WTC11 (cell line): ENCODE results near the gene BBS9.

Source experiments
- FOXJ3 ChIP-seq: sonication (generic); formaldehyde crosslinking; IDR thresholded peaks from 2 replicates; pipeline ENCODE4 v1.9.0; 2021; ENCODE audit warnings: missing genetic modification reagents, mild to moderate bottlenecking, borderline replicate concordance
- FOXK1 ChIP-seq: sonication (generic); formaldehyde crosslinking; IDR thresholded peaks from 2 replicates; pipeline ENCODE4 v1.8.0; 2022; ENCODE audit warnings: mild to moderate bottlenecking, moderate library complexity, missing genetic modification reagents
- FOXP1 ChIP-seq: sonication (generic); formaldehyde crosslinking; IDR thresholded peaks from 2 replicates; pipeline ENCODE4 v1.8.0; 2022; ENCODE audit warnings: missing genetic modification reagents, mild to moderate bottlenecking, moderate library complexity, borderline replicate concordance
- NFE2L1 ChIP-seq: sonication (generic); formaldehyde crosslinking; IDR thresholded peaks from 2 replicates; pipeline ENCODE4 v1.8.1; 2023; ENCODE audit warnings: missing genetic modification reagents
- SP1 ChIP-seq: sonication (generic); formaldehyde crosslinking; conservative IDR thresholded peaks from 2 replicates; pipeline ENCODE4 v1.8.1; 2022; ENCODE audit warnings: missing genetic modification reagents
- TCF7 ChIP-seq: sonication (generic); formaldehyde crosslinking; IDR thresholded peaks from 2 replicates; pipeline ENCODE4 v1.8.0; 2022; ENCODE audit warnings: mild to moderate bottlenecking, low read depth, missing genetic modification reagents, moderate library complexity
- TP53 ChIP-seq: sonication (generic); formaldehyde crosslinking; IDR thresholded peaks from 2 replicates; pipeline ENCODE4 v1.8.1; 2023; ENCODE audit warnings: mild to moderate bottlenecking, missing genetic modification reagents
- ZNF219 ChIP-seq: sonication (generic); formaldehyde crosslinking; IDR thresholded peaks from 2 replicates; pipeline ENCODE4 v1.8.0; 2023; ENCODE audit warnings: missing genetic modification reagents, mild to moderate bottlenecking, borderline replicate concordance
- ZNF317 ChIP-seq: sonication (generic); formaldehyde crosslinking; IDR thresholded peaks from 2 replicates; pipeline ENCODE4 v1.8.1; 2023; ENCODE audit warnings: low read depth, mild to moderate bottlenecking, moderate library complexity, missing genetic modification reagents, borderline replicate concordance
- TF ChIP-seq, protein P1 (sequence below): sonication (generic); formaldehyde crosslinking; IDR thresholded peaks from 2 replicates; pipeline ENCODE4 v1.8.1; 2023; ENCODE audit warnings: mild to moderate bottlenecking, missing genetic modification reagents
- TF ChIP-seq, protein P2 (sequence below): fragments of 200-600 bp; IDR thresholded peaks from 2 replicates; pipeline ENCODE4 v1.8.0; 2022; ENCODE audit warnings: antibody characterized with exemption
- TF ChIP-seq, protein P3 (sequence below): sonication (generic); formaldehyde crosslinking; IDR thresholded peaks from 2 replicates; pipeline ENCODE4 v1.8.0; 2023; ENCODE audit warnings: mild to moderate bottlenecking, missing genetic modification reagents

DNA sequence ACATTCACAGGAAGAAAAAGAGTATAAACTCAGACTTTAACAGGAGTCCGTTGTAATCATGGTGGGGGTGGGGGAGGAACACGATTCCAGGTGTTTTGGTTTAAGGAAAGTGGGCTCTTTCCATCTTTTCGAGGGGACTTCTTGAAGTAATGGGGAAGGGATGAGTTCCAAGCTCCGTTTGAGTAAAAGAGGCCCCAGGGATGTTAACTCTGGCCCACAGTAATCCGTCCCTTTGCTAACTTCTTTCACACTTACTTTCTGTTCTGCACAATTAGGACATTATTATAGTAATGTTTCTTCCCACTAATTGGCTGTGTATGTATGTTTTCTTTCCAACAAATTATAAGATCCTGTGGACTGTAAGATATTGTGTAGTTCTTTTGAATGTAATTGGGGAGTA lies 374.4 kb downstream of the BBS9 start:
- TF ChIP-seq FOXK1 (CRISPR knock-in tag) (no peak), ZNF219 (CRISPR knock-in tag) (no peak), SP1 (no peak), NFE2L1 (CRISPR knock-in tag) (no peak), FOXJ3 (CRISPR knock-in tag) (no peak), ZNF317 (no peak), TCF7 (CRISPR knock-in tag) (no peak), FOXP1 (CRISPR knock-in tag) (no peak), TP53 (CRISPR knock-in tag) (no peak)
- TF ChIP-seq, protein P1, sequence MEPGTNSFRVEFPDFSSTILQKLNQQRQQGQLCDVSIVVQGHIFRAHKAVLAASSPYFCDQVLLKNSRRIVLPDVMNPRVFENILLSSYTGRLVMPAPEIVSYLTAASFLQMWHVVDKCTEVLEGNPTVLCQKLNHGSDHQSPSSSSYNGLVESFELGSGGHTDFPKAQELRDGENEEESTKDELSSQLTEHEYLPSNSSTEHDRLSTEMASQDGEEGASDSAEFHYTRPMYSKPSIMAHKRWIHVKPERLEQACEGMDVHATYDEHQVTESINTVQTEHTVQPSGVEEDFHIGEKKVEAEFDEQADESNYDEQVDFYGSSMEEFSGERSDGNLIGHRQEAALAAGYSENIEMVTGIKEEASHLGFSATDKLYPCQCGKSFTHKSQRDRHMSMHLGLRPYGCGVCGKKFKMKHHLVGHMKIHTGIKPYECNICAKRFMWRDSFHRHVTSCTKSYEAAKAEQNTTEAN, result no peak
- TF ChIP-seq, protein P2, sequence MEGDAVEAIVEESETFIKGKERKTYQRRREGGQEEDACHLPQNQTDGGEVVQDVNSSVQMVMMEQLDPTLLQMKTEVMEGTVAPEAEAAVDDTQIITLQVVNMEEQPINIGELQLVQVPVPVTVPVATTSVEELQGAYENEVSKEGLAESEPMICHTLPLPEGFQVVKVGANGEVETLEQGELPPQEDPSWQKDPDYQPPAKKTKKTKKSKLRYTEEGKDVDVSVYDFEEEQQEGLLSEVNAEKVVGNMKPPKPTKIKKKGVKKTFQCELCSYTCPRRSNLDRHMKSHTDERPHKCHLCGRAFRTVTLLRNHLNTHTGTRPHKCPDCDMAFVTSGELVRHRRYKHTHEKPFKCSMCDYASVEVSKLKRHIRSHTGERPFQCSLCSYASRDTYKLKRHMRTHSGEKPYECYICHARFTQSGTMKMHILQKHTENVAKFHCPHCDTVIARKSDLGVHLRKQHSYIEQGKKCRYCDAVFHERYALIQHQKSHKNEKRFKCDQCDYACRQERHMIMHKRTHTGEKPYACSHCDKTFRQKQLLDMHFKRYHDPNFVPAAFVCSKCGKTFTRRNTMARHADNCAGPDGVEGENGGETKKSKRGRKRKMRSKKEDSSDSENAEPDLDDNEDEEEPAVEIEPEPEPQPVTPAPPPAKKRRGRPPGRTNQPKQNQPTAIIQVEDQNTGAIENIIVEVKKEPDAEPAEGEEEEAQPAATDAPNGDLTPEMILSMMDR, result no peak
- TF ChIP-seq, protein P3, sequence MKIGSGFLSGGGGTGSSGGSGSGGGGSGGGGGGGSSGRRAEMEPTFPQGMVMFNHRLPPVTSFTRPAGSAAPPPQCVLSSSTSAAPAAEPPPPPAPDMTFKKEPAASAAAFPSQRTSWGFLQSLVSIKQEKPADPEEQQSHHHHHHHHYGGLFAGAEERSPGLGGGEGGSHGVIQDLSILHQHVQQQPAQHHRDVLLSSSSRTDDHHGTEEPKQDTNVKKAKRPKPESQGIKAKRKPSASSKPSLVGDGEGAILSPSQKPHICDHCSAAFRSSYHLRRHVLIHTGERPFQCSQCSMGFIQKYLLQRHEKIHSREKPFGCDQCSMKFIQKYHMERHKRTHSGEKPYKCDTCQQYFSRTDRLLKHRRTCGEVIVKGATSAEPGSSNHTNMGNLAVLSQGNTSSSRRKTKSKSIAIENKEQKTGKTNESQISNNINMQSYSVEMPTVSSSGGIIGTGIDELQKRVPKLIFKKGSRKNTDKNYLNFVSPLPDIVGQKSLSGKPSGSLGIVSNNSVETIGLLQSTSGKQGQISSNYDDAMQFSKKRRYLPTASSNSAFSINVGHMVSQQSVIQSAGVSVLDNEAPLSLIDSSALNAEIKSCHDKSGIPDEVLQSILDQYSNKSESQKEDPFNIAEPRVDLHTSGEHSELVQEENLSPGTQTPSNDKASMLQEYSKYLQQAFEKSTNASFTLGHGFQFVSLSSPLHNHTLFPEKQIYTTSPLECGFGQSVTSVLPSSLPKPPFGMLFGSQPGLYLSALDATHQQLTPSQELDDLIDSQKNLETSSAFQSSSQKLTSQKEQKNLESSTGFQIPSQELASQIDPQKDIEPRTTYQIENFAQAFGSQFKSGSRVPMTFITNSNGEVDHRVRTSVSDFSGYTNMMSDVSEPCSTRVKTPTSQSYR (CRISPR knock-in tag), result no peak
